PC-3 (cell line): ENCODE results near the gene XIRP2. TPM values are rescaled to one million over a fixed set of nuclear protein-coding genes. Genes with fewer than 3 reads are reported as not detected.

Source experiments
- ATAC-seq: fragments of 200-7000 bp; cut with Tn5 transposase; 2 replicates; pipeline ENCODE4 v1.9.1; 2020; ENCODE audit warnings: mild to moderate bottlenecking, moderate library complexity
- BruUV-seq: library from RNA; stranded (reverse); fragments of 400-500 nt; replicated peaks from 2 replicates; lab custom pipeline; 2021; lab: Mats Ljungman, UMichigan
- CTCF ChIA-PET: fragments of 300-600 bp; sonication (Branson Sonifier 250); formaldehyde crosslinking; loops from one replicate; lab custom pipeline; 2022; ENCODE audit warnings: antibody characterized with exemption; lab: Charles Lee
- POLR2A ChIA-PET: fragments of 300-600 bp; sonication (Branson Sonifier 250); formaldehyde crosslinking; loops from one replicate; lab custom pipeline; 2022; ENCODE audit warnings: antibody characterized with exemption; ENCODE audit not compliant: unreplicated experiment; lab: Charles Lee
- DNase-seq: peaks from one replicate; pipeline ENCODE4 v3.0.0-alpha.2; 2015
- H2AFZ ChIP-seq: fragments of 300-600 bp; sonication (generic); 2 replicates; pipeline ENCODE4 v1.6.0; 2016; ENCODE audit warnings: antibody characterized with exemption, low read length
- H3F3A ChIP-seq: fragments of 300-600 bp; sonication (generic); one replicate; pipeline ENCODE4 v1.6.0; 2017; ENCODE audit warnings: antibody characterized with exemption, low read length, control low read depth, mild to moderate bottlenecking; ENCODE audit not compliant: unreplicated experiment
- H3K27ac ChIP-seq: fragments of 300-600 bp; sonication (generic); 2 replicates; pipeline ENCODE4 v1.5.1; 2016; ENCODE audit warnings: mild to moderate bottlenecking, low read length
- H3K27me3 ChIP-seq: fragments of 300-600 bp; sonication (generic); 2 replicates; pipeline ENCODE4 v1.6.1; 2016; ENCODE audit warnings: low read length, mixed read lengths
- H3K36me3 ChIP-seq: fragments of 300-600 bp; sonication (generic); 2 replicates; pipeline ENCODE4 v1.6.1; 2016; ENCODE audit warnings: low read depth, mixed run types, low read length, mixed read lengths
- H3K4me1 ChIP-seq: fragments of 300-600 bp; sonication (generic); 2 replicates; pipeline ENCODE4 v1.5.1; 2016; ENCODE audit warnings: low read length; ENCODE audit not compliant: insufficient read depth
- H3K4me2 ChIP-seq: fragments of 300-600 bp; sonication (generic); 2 replicates; pipeline ENCODE4 v1.6.0; 2016; ENCODE audit warnings: low read length
- H3K4me3 ChIP-seq: fragments of 300-600 bp; sonication (generic); 2 replicates; pipeline ENCODE4 v1.5.1; 2016; ENCODE audit warnings: mild to moderate bottlenecking, low read length, mixed read lengths
- H3K79me2 ChIP-seq: fragments of 300-600 bp; sonication (generic); 2 replicates; pipeline ENCODE4 v1.6.1; 2017; ENCODE audit warnings: low read length, mixed read lengths
- H3K9ac ChIP-seq: fragments of 300-600 bp; sonication (generic); 2 replicates; pipeline ENCODE4 v1.6.0; 2016; ENCODE audit warnings: mild to moderate bottlenecking, low read length
- H3K9me2 ChIP-seq: fragments of 300-600 bp; sonication (generic); replicated peaks from 2 replicates; pipeline ENCODE4 v1.6.1; 2016; ENCODE audit warnings: mixed run types, low read length, mixed read lengths
- H3K9me3 ChIP-seq: fragments of 300-600 bp; sonication (generic); 2 replicates; pipeline ENCODE4 v1.6.1; 2016; ENCODE audit warnings: low read length, mixed read lengths
- H4K20me1 ChIP-seq: fragments of 300-600 bp; sonication (generic); 2 replicates; pipeline ENCODE4 v1.6.1; 2016; ENCODE audit warnings: low read length, mixed read lengths
- CTCF ChIP-seq: fragments of 300-600 bp; sonication (generic); conservative IDR thresholded peaks from 2 replicates; pipeline ENCODE4 v1.5.1; 2017; ENCODE audit warnings: antibody characterized with exemption, low read depth, mild to moderate bottlenecking, low read length
- EZH2 ChIP-seq: fragments of 300-600 bp; sonication (generic); IDR thresholded peaks from one replicate; pipeline ENCODE4 v1.6.1; 2017; ENCODE audit warnings: antibody characterized with exemption, mild to moderate bottlenecking, low read length; ENCODE audit not compliant: unreplicated experiment
- EZH2phosphoT487 ChIP-seq: fragments of 300-600 bp; sonication (generic); IDR thresholded peaks from 2 replicates; pipeline ENCODE4 v1.6.1; 2018; ENCODE audit warnings: mild to moderate bottlenecking, antibody characterized with exemption, low read length, borderline replicate concordance
- intact Hi-C: fragments of 100-400 bp; cut with micrococcal nuclease; formaldehyde crosslinking; loops from 2 replicates; pipeline ENCODE4 v1.9.0; 2023
- total RNA-seq: library from RNA; depleted of rRNA; stranded (reverse); fragments of >200 nt; gene quantifications from 2 replicates; pipeline ENCODE4 v1.2.3, GENCODE V29; 2014

The XIRP2 gene
- total RNA-seq, 1 experiment from 2014 or later, result 0.11 TPM

DNA sequence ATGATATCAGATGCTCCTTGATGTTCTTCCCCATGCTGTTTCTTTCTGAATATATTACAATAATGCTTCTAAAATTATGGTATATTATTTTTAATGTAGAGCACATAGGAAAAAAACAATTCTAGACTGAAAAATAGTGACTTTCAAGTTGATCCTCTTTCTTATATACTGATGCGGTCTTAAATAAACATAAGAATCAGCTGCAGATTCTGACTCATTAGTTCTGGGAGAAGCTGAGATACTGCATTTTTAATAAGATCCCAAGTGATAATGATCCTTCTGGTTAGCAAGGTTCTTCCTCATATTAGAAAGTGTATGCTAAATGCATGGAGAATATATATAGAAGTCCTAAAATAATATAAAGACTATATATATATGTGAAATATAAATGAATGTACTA lies 124.9 kb downstream of the XIRP2 start:
- intact Hi-C loops, result no loop called here
- TF ChIP-seq EZH2, result no peak
- no peak for TF ChIP-seq CTCF
- no peak for TF ChIP-seq EZH2phosphoT487
- no peaks in the 10 kb centered on the region for H3K9me3 ChIP-seq
- CTCF ChIA-PET, result no interaction called here
- no peaks in the 10 kb centered on the region for H4K20me1 ChIP-seq
- DNase-seq (peak; percentile 46), ATAC-seq (peak; percentile 58)
- no peak overlapping the region for H3K4me3 ChIP-seq
- no peaks in the 10 kb centered on the region for H3F3A ChIP-seq
- no peak overlapping the region for H3K4me2 ChIP-seq
- no peak overlapping the region for H2AFZ ChIP-seq
- H3K9me2 ChIP-seq, result no peaks in the 10 kb centered on the region
- H3K4me1 ChIP-seq, result no peaks in the 10 kb centered on the region
- BruUV-seq, result no TSS peak
- no peaks in the 10 kb centered on the region for H3K79me2 ChIP-seq
- POLR2A ChIA-PET, result no interaction called here
- H3K27ac ChIP-seq, result no peak overlapping the region
- H3K36me3 ChIP-seq, result no peaks in the 10 kb centered on the region
- H3K27me3 ChIP-seq, result no peaks in the 10 kb centered on the region
- no peak overlapping the region for H3K9ac ChIP-seq

DNA sequence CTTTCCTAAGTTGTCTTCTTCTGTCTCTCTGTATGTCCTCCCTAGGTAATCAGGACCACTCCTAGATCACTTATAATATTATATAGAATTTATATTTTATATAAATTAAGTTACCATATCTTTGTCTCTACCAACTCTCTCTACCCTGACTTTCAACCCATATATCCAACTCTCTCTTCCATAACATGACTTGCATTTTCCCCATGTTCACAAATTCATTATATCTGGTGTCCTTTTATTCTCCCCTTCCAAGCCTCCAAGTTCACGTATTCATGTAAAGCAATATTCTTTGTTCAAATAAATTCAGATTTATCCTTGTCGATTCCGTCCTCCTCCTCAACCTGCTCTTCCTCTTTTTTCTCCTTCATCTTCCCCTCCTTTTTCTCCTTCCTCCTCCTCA lies 127.5 kb downstream of the XIRP2 start:
- Histone ChIP-seq H3K36me3 (no peaks in the 10 kb centered on the region), H3K4me1 (no peaks in the 10 kb centered on the region), H3K4me2 (no peak overlapping the region), H3K4me3 (no peak overlapping the region), H3K9me3 (no peaks in the 10 kb centered on the region), H3F3A (no peaks in the 10 kb centered on the region), H3K27me3 (no peaks in the 10 kb centered on the region), H2AFZ (no peak overlapping the region), H3K9ac (no peak overlapping the region), H3K27ac (no peak overlapping the region), H3K9me2 (no peaks in the 10 kb centered on the region), H4K20me1 (no peaks in the 10 kb centered on the region), H3K79me2 (no peaks in the 10 kb centered on the region)
- POLR2A ChIA-PET, result no interaction called here
- DNase-seq (no peak), ATAC-seq (no peak)
- CTCF ChIA-PET, result no interaction called here
- BruUV-seq, result no TSS peak
- no peak for TF ChIP-seq CTCF
- no peak for TF ChIP-seq EZH2
- TF ChIP-seq EZH2phosphoT487, result no peak
- intact Hi-C loops, result no loop called here

DNA sequence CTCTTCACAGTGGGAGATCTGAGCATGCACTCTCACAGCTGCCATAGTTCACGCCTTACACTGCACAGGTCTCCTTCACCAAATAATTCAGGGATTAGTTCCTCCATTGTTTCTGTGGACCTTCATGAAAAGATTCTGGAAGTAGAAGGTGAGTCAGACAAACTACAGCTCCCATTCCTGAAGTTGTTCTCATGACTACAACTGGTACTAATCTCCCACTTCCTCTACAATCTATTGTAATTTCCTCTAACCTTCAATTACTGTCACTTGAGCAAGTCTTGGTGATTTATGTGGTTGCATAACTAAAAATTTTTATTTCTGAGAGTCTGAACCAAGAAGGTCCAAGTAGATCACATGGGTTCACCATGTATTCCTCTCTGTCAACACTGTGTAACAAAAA lies 128.7 kb downstream of the XIRP2 start:
- H3K79me2 ChIP-seq, result no peaks in the 10 kb centered on the region
- no peak for ATAC-seq
- TF ChIP-seq CTCF, result no peak
- no peak for TF ChIP-seq EZH2
- no peak for TF ChIP-seq EZH2phosphoT487
- H3K9me3 ChIP-seq, result no peaks in the 10 kb centered on the region
- peak; percentile 15 for DNase-seq
- no peaks in the 10 kb centered on the region for H3K4me1 ChIP-seq
- intact Hi-C loops, result no loop called here
- no TSS peak for BruUV-seq
- H3K9ac ChIP-seq, result no peak overlapping the region
- H2AFZ ChIP-seq, result no peak overlapping the region
- H4K20me1 ChIP-seq, result no peaks in the 10 kb centered on the region
- no peaks in the 10 kb centered on the region for H3F3A ChIP-seq
- H3K27me3 ChIP-seq, result no peaks in the 10 kb centered on the region
- ChIA-PET POLR2A (no interaction called here), CTCF (interaction anchor here (0.7 kb wide), 1 partner anchor 394 kb away, joined by 3 read pairs; no protein-coding TSS in a partner anchor)
- no peaks in the 10 kb centered on the region for H3K36me3 ChIP-seq
- H3K4me3 ChIP-seq, result no peak overlapping the region
- H3K9me2 ChIP-seq, result no peaks in the 10 kb centered on the region
- no peak overlapping the region for H3K4me2 ChIP-seq
- H3K27ac ChIP-seq, result no peak overlapping the region
